Bone marrow (tissue), 2 donors: ENCODE results near the gene SELENOO.

Experiments
- DNase-seq, 2 donors: peaks; one replicate each; lab custom pipeline; 2025; lab: John Stamatoyannopoulos, UW

SELENOO gene

DNA sequence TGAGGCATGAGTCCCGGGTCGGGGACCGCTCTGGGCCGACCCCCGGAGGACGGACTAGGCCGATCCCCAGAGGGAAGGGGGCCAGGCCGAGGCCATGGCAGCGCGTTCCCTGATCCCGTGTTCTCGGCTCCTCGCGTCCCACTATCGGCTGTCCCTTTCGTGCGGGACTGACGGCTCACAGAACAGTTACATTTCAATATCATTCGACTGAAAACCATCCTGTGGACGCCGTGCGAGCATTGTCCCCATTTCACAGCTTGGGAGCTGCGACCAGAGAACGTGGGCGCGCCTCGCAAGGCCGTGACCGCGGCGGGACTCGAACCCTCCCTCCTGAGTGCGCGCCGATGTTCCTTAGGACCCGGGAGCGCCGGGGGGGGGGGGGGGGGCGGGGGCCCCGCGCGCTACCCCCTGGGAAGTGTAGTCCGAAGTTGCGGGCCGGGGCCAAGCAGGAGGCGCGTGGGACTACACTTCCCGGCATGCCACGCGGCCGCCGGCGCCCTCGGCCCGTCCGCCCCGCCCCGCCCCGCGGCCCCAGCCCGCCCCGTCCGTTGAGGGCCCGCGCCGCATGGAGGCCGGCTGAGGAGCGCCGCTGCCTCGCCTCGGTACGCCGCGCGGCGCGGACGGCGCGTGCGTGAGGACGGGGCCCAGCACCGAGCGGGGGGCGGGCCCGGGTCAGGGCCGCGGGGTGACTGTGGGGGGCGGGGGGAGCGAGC, 15.3 kb upstream of the SELENOO start, which contains the start of gene TRABD:
TRABD (plus strand) TSS at position 539 of the 713 bp plus-strand sequence. CDS start 7,148 bp downstream, outside the sequence.
- peak; percentile 69 to 77 for DNase-seq

DNA sequence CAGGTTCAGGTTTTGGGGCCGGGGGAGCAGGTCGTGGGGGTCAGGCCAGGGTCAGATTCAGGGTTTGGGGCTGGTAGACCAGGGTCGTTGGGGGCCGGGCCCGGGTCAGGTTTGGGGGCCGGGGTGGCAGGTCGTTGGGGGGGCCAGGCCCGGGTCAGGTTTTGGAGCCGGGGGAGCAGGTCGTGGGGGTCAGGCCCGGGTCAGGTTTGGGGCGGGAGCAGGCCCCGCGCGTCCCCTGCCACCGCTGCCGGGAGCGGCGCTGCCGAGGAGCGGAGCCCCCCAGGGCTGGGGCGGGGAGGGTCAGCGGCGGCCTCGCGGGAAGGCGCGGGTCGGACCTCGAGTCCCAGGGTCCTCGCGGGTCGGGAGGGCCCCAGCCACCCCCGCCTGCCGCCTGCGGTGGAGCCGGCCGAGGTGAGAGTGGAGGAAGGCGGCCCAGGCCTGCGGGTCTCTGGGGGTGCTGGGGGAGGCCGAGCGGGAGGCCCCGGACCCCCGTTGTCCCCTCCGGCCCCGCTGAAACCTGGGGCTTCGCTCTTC, 14.6 kb upstream of the SELENOO start:
- DNase-seq: no peak

DNA sequence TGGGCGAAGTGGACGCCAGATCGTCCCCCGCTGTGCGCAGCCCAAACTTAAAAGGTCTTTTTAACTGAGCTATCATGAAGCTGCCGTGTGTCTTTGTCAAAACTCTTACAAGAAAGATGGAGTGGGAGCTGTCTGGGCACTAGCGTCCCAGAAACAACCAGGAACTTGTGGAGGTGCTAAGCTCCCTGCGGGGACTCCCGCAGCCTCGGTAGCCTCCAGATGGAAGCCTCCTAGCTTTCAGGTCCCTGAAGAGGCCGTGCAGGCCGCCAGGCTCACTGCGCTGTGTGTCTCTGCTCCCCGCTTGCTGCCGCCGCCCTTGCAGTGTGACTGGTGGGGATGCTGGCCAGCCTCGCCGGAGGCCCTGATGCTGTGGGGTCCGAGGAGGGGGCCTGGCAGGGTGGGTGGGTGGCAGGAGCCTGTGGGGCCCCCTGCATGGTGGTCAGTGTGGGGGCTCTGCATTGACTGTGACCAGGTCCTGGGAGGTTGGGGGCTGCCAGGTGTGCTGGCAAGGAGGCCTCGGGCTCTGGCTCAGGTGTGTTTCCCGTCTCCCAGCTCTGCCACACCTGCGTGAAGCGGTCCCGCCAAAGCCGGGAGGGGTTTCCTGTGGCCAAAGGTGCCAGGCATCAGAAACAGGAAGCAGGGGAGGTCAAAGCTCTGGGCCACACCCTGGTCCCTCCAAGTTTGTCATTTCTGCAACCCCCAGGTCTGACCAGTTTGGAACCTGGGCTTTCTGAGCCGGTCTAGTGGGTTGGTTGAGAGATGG, 13.9 kb upstream of the SELENOO start:
- no peak for DNase-seq

DNA sequence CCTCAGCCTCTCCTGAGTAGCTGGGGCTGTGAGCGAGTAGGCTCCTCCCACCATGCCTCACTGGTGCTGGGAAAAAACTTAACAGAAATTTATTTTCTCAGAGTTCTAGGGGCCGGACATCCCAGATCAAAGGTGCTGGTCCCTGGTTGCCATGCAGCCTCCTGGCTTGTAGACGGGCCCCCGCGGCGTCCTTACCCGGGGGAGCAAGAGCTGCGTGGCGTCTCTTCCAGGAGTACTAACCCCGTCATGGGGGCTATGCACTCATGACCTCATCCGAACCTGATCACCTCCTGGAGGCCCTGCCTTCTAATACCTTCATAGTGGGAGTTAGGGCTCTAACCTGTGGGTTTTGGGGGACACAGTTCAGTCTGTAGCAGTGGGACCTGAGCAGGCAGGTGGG, 12.5 kb upstream of the SELENOO start:
- DNase-seq: no peak

DNA sequence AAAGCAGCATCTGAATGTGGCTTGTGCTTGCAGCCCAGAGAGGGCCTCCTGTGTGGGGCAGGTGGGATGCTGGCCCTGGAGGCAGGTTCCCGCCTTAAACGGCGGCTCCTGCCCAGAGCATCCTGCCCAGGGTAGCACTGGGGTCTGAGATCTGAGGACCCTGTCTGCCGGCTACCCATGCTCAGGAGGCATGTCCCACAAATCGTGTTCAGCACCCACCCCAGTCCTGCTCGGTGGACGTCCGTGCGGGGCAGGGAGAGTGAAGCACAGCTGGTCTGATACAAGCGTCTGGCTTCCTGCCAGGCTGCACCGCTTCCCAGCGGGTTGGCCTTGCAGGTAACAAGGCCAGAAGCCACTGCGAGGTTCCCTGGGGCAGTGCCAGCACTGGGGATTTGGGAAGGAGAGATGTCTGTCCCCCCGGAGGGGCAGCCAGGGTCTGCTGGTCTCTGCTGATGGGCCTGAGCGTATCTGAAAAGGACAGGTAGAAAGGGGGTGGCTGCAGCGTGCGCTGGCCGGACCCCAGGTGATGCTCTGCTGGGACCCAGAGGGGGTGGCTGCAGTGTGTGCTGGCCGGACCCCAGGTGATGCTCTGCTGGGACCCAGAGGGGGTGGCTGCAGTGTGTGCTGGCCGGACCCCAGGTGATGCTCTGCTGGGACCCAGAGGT, 11.5 kb upstream of the SELENOO start:
- DNase-seq: no peak

DNA sequence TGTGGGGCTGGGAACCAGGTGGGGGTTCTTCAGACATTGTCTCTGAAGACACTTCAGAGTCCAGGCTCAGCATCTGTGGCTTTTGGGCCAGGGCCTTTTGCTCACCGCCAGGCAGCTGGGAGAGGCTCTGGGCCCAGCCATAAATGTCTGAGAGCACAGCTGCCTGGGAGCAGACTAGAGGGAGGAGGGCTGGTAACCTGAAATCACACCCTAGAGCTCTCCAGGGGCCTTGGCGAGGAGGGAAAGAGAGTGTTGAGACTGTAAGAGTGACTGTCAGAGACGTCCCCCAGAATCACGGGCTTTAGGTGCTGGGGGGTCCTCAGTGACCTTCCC, 11.0 kb upstream of the SELENOO start:
- no peak for DNase-seq

DNA sequence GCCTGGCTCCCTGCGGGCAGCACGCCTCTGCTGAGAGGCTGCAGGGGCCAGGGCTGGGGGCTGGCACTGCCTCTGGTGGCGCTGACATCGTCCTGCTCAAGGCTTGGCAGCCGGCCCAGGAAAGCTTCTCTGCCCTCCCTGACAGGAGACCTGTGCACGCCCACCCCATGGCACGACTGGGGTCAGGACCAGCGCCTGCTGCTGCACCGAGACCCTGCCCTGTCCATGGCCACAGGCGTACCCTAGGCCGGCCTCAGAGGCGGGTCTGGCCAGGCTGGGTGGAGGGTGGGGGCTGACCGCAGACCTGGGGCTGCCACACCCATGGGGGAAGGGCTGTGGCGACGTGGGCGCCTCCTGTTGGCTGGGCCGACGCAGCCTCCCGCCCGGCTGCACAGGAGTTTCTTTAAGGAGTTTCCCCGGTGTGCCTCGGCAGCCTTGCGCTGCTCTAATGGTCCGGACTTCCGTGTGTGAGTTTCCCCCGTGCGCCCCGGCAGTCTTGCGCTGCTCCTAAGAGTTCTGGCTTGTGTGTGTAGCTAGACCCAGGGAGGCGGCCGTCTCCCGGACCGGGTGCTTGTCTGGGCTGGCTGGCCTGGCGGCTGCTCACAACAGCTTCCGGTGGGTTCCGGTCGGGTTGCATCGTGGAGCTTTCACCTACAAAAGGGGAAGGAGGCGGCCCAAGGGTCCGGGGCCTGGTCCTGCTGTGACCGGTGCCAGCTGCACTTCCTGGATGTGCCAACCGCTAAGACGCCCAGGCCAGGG, 10.4 kb upstream of the SELENOO start:
- DNase-seq: peak; percentile 62 to 64

DNA sequence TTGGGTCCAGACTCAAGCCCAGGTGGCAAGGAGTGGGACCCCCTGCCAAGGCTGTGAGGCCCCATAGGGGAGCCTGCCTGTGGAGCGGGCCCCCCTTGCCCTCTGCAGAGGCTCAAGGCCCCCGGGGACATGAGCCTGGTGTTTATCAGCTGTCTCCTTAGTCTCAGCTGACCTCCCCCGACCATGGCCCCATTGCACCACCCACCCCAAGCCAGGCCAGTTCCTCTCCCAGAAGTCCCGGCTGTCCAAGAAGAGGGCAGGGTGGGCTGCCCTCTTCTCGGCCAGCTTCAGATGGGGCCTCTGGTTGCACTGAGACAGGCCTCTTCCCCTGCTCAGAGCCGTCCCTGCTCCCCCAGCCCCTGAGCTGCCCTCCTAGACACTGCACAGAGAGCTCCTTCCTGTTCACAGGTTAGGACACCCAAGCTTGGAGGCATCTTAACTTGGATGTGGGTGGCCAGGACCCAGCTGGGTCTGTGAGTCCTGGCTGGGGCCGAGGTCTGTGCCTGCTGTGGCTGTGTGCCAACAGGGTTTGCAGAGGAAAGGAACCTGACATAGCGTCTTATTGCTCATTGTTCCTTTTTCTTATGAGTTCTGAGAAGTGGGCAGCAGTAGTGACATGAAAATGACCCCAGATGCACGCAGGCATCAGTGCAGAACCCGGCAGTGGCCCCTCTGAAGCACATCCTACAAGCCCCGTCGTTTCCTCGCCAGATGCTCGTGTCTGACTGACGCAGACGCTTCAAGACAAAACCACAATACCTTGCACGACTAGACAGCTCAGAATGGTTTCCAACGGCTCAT, 9.7 kb upstream of the SELENOO start:
- peak; percentile 54 to 95 for DNase-seq

DNA sequence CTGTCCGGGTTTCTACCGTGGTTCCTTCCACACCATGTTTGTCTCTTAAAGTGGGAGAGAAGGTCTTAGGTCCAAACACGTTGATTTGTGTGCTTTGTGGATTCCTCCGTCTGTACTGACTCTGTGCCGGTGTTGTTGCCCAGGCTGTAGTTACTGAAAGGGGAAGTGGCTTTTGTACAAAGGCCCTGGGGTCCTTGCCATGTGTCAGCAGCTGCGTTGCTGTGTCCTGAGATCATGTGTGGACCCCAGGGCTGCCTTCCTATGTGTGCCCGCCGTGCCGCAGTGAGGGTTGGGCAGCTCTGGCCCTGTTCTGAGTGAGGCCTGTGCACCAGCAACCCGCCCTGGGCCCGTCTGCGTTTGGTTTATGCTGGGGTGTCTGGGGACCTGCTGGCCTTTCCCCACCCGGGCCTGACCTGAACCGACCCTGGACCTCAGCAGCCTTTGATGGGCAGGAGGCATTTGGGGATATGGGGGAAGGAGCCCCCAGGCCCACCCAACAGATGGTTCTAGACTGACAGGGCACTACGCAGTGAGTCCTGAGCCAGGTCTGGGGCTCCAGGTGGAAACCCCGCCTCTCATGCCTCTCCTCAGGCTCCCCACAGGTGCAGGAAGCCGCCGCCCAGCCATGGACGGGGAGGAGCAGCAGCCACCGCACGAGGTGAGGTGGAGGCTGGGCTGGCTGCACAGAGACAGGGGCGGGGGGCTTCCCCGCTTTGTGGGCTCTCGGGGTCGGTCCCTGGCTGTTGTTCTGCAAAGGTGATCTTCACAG, 8.2 kb upstream of the SELENOO start:
- peak in 1 of 2 donors; percentile 47 for DNase-seq

DNA sequence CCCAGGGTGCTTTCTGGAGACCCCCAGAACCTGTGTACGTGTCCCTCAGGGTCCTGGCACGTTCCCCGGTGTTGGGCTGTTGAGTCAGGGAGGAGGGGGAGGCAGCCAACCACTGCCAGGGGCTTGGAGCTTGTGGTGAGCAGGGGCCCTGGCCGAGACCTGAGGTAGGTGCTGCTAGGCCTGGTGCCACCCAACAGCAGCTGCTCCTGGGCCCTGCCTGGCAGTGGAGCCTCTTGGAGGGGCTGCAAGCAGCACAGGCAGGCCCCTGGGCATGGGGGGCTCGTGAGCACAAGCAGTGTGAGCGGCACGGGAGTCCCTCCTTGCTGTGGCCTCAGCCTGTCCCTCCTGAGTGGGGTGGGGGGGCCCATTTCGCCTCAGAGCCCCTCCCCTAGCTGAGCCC, 7.2 kb upstream of the SELENOO start:
- no peak for DNase-seq

DNA sequence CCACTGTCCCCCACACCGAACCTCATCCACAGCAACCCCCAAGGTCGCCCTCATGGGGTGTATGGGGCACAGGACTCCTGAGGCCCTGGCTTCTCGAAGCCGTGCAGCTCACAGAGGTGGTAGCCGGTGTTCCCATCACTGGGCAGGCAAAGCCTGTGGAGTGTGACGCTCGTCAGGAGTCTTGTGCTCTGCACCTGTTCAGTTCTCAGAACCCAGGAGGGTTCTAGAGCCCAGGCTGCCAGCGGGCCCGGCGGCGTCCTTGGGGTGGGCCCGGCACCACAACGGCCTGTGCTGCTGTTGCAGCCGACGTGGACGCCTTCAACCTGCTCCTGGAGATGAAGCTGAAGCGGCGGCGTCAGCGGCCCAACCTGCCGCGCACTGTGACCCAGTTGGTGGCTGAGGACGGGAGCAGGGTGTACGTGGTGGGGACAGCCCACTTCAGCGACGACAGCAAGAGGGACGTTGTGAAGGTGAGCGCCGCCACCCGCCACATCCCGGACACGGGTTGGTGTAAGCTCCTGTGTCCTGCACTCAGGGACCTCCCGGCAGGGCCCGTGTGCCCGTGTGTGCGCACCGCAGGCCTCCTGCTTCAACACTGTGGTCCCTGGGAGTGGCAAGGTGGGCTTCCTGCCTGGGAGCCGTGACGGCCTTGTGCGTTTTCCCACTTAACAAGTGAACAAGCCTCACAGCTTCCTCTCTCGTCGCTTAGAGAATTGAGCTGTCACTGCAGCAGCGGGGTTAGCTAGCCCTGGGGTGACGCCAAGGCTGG, 6.6 kb upstream of the SELENOO start:
- no peak for DNase-seq

DNA sequence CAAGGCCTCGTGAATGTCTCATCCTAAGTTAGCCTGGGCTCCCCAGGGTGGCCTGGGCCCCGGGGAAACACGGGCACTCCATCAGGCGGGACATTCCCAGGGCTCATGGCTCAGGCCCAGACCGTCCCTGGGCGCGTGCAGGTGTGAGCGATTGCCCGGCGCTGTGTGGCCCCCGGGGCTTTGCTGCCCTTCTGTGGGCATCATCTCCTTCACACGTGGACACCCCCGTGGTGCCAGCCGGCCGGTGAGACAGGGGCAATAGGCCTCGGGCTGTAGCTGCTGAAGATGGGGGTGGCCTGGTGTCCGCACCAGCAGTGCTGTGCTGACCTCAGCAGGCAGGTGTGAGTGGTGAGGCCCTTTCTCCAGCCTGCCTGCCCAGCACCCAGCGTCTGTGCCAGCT, 4.6 kb upstream of the SELENOO start:
- no peak for DNase-seq

DNA sequence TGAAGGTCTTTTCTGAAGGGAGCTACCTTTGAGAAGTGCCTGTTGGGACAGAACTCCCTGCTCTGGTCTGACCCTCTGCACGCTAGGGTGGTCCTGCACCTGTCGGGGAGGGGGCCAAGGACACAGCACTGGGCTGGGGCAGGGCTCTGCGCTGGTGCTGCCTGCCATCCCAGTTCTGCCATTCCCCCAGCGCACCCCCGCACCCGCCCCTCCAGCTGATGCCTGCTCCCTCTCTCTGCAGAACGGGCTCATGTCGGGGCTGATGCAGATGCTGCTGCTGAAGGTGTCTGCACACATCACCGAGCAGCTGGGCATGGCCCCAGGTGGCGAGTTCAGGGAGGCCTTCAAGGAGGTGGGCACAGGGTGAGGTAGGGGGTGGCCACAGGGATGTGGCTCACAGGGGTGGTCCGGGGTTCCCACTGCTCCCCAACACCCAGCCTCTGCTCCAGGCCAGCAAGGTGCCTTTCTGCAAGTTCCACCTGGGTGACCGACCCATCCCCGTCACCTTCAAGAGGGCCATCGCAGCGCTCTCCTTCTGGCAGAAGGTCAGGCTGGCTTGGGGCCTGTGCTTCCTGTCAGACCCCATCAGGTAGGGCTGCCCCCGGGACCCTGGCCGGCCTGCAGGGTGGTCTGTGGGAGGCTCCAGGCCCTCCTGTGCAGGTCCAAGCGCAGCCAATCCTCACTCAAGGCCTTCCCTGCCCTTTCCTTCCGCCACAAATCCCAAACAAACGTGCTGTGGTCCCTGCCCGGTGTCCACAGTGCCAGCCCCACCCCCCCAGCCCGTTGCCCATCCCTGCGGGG, 3.6 kb upstream of the SELENOO start:
- no peak for DNase-seq

DNA sequence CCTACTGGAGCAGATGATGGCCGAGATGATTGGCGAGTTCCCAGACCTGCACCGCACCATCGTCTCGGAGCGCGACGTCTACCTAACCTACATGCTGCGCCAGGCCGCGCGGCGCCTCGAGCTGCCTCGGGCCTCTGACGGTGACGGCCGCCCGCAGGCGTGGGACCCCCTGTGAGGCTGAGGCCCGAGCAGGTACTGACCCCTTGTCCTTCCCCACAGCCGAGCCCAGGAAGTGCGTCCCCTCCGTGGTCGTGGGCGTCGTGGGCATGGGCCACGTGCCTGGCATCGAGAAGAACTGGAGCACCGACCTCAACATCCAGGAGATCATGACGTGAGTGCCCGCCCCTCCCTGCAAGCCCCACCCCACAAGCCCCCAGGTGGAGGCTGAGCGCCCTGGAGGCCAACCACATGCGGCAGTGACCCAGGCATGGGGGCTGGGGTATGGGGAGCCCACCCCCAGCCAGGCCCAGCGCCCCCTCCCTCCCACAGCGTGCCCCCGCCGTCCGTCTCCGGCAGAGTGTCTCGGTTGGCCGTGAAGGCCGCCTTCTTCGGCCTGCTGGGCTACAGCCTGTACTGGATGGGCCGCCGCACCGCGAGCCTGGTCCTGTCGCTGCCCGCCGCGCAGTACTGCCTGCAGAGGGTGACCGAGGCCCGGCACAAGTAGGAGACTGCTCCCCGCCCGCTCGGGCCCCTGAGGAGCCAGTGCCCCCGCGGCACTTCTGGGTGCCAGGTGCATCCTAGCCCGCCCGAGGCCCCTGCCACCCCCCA, 2.8 kb upstream of the SELENOO start:
- DNase-seq: no peak

DNA sequence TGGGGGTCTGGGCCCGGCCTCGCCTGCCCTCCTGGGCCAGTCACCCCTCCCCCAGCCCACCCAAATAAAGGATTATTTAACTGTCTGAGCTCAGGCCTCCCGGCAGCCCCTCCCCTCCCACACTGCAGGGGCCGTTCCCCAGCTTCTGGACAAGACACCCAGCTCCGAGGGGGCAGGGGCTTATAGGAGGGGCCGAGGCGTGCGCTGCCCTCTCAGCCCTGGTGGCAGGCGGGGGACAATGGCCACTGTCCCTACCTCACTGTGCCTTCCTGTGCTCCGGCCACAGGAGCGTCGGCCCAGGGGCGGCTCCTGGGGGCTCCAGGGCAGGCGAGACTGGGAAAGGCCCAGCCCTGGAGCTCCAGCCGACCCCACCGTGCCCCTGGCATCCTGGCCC, 2.2 kb upstream of the SELENOO start:
- no peak for DNase-seq

DNA sequence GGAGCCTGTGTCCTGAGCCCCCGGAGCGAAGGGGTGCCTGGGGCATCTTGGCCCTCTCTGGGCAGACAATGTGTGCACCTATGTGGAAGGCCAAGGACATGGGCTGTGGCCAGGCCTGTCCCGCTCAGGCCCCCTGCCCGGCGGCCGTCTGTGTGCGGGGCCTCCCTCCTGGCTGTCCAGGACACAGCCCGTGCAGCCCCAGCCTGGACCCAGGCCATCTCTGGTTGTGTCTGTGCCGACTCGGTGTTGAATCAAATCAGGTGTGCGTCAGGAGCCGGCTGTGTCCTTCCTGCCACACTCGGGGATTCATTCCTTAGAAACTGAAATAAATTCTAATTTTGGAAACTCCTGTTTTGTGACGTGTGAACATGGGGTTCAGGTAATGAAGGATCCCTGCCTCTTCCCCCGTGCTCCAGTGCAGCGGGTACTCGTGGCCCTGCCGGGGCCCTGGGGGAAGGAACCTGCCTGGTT, 1.5 kb upstream of the SELENOO start:
- no peak for DNase-seq

DNA sequence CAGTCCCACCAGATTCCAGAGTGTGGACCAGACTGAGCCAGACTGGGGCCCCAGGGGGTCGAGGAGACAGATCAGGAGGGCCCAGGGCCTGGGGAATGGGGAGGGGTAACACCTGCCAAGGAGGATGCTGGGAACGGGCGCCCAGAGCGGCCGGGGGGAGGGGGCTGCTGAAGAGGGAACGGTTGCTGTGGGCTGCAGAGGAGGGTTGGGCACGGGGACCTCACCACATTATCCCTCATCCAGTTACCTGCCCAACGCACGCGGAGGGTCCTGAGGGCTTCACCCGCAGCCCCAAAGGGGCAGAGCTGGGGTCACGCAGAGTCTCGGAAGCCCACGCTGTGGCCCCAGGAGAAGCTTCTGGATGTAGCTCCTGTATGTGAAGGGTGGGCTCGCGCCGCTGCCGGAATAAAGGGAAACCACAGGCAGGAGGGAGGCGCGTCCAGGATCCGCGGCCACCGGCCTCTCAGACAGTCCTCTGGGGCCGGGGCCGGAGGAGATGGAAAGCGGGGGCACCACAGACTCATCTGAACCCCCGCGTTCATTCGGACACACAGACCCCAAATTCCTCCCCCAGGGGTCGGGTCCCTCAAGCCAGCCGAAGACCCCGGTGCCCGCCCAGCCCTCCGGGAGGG, 866 bp upstream of the SELENOO start:
- DNase-seq: no peak
